ENCODE measurements around the gene FBXO31. TPM values are rescaled to one million over a fixed set of nuclear protein-coding genes. Genes with fewer than 3 reads are reported as not detected.
A peak's percentile ranks its signal among the peaks of the same experiment; 100 is the strongest.

Gene FBXO31
- total and polyA plus RNA-seq, 2 donors (not counting 3 experiments of a cell fraction or from before 2014, with no cell fraction given), result 17.1 to 31.8 TPM

- peaks cover 0 to 3% of the 10 kb centered on the region in 2 experiments for H3K36me3 ChIP-seq (ENCODE audit: control insufficient read depth in 2 of 2, extremely low read depth in 1 of 2, insufficient read depth in 2 of 2, low read length in 2 of 2)
- peak; percentile 63 for DNase-seq (ENCODE audit: low read depth, low spot score)
- BruUV-seq (replicated peaks), result TSS peak; percentile 40
- CTCF ChIA-PET, result interaction anchor here (1.1 to 2.5 kb wide), 6 partner anchors 10 to 828 kb away, joined by 3 to 17 read pairs (median 8); partner anchors contain the start of gene FBXO31
- H3K79me2 ChIP-seq (ENCODE audit: control insufficient read depth, insufficient read depth, low read length), result peaks cover 50% of the 10 kb centered on the region
- peak overlapping the region; percentile 77 for H3K27ac ChIP-seq (ENCODE audit: insufficient read depth, low read depth, low read length)
- POLR2A ChIA-PET, result interaction anchor here (0.7 kb wide), 1 partner anchor 181 kb away, joined by 3 read pairs; no protein-coding TSS in a partner anchor
- TF ChIP-seq, protein P1, sequence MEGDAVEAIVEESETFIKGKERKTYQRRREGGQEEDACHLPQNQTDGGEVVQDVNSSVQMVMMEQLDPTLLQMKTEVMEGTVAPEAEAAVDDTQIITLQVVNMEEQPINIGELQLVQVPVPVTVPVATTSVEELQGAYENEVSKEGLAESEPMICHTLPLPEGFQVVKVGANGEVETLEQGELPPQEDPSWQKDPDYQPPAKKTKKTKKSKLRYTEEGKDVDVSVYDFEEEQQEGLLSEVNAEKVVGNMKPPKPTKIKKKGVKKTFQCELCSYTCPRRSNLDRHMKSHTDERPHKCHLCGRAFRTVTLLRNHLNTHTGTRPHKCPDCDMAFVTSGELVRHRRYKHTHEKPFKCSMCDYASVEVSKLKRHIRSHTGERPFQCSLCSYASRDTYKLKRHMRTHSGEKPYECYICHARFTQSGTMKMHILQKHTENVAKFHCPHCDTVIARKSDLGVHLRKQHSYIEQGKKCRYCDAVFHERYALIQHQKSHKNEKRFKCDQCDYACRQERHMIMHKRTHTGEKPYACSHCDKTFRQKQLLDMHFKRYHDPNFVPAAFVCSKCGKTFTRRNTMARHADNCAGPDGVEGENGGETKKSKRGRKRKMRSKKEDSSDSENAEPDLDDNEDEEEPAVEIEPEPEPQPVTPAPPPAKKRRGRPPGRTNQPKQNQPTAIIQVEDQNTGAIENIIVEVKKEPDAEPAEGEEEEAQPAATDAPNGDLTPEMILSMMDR (IDR thresholded peaks at IDR 0.05; ENCODE audit: extremely low read depth in 1 of 2, insufficient read depth in 1 of 2, low read depth in 1 of 2, low read length in 2 of 2), result peak in 1 of 2 donors; percentile 21
- TF ChIP-seq FOS (IDR thresholded peaks at IDR 0.05; ENCODE audit: borderline replicate concordance, insufficient read depth, low read length) (no peak), MYC (IDR thresholded peaks at IDR 0.05; ENCODE audit: low read depth, low read length) (no peak)
- peak overlapping the region; percentile 97 for H3K9ac ChIP-seq (replicated peaks; ENCODE audit: extremely low read depth, insufficient read depth, low read length)
- H2AFZ ChIP-seq (ENCODE audit: low read depth, low read length), result no peak overlapping the region
- H3K4me1 ChIP-seq (ENCODE audit: control insufficient read depth, extremely low read depth, insufficient read depth, low read length), result peaks cover 29% of the 10 kb centered on the region
- dilution Hi-C loops (cut with MboI; ENCODE audit: extremely low pct_ligation_motif_present, low sequenced_read_pairs), result no loop called here
- no peak for FAIRE-seq
- no peaks in the 10 kb centered on the region for H3K27me3 ChIP-seq (ENCODE audit: control insufficient read depth in 2 of 2, insufficient read depth in 2 of 2, low read length in 2 of 2)
- no peaks in the 10 kb centered on the region for H3K9me1 ChIP-seq (replicated peaks; ENCODE audit: control insufficient read depth, extremely low read depth, insufficient read depth, low read length)
- intact Hi-C loops (cut with micrococcal nuclease), result loop anchor here (1.0 to 5.0 kb wide), 6 partner anchors 10 to 831 kb away; partner anchors contain the start of genes C16orf95, FBXO31 and ZCCHC14
- H3K4me3 ChIP-seq (replicated peaks in 1 of 3; ENCODE audit: insufficient read depth in 1 of 3, low read depth in 1 of 3, low read length in 3 of 3), result peak overlapping the region; percentile 3 to 91 (median 82)
- peak overlapping the region; percentile 77 for H3K4me2 ChIP-seq (ENCODE audit: insufficient read depth, low read length)
- peaks cover 11% of the 10 kb centered on the region for H4K20me1 ChIP-seq (replicated peaks; ENCODE audit: control insufficient read depth, extremely low read depth, insufficient read depth, low read length)
- no peaks in the 10 kb centered on the region for H3K9me3 ChIP-seq (replicated peaks; ENCODE audit: control insufficient read depth, insufficient read depth, low read length)
These were observed 9.5 kb upstream of the FBXO31 start for GRCh38 chr16:87392821-87393679.

Data from endothelial cell of umbilical vein (primary cell).